Activated T-helper 9 cell treated with anti-CD3 and anti-CD28 coated beads, Interleukin-2, amount 50 U/mL, for 16 hours (primary cell): ENCODE data around the gene UBAP1.
"Not testable (repeated sequence)": the region's sequence is repeated elsewhere in the genome, so short reads cannot be mapped to it uniquely, and the experiment has no call there.

ENCODE experiments used
- DNase-seq: peaks from one replicate; pipeline ENCODE4 v3.0.0-alpha.2; 2020; ENCODE audit warnings: low read depth

The UBAP1 gene

GRCh38 chr9:34262971-34263370 is 84.1 kb downstream of the UBAP1 start:
- DNase-seq = no peak

DNA sequence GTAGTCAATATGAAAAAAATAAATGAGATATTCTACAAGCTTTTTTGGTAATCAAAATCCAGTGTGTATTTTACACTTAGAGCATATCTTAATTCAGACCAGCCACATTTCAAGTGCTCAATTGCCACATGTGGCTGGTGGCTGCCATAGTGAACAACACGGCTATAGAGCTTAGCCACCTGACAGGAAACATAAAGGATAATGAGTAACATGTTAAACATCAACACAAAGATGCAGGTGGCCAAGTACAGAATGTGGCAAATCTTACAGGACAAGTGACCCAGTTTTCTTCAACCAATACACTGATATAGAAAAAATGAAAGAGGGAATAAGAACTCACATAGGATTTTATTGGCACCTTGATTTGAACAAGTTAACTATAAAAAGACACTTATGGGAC is 88.8 kb downstream of the UBAP1 start:
- no peak for DNase-seq

- no peak for DNase-seq
Measured at GRCh38 chr9:34271265-34272006, 92.6 kb downstream of the UBAP1 start.

- DNase-seq = no peak
Measured at GRCh38 chr9:34272101-34272541, 93.3 kb downstream of the UBAP1 start.

- not testable (repeated sequence) for DNase-seq
Measured at GRCh38 chr9:34273588-34273987, 94.7 kb downstream of the UBAP1 start.

GRCh38 chr9:34275811-34276210 is 97.0 kb downstream of the UBAP1 start:
- no peak for DNase-seq

GRCh38 chr9:34276772-34277171 is 97.9 kb downstream of the UBAP1 start:
- DNase-seq = no peak

DNA sequence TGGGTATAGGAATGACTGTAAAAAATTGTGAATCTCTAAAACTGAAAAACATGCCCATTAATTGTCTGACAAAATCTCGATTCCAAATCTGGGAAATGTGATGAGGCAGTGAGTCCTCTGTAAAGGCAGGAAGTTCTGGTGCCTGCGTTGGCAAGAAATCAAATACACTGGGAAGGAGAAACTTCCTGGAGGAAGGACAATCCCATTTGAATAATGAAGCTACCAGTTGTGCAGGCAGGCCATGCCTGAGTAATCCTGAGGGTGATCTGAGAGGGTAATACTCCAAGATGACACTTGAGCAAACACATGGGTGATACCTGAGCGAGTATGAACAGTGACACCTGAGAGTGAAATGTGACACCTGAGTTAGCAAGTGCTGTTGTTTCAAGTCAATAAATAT is 100.6 kb downstream of the UBAP1 start:
- no peak for DNase-seq

- DNase-seq = no peak
Measured at GRCh38 chr9:34282096-34282495, 103.3 kb downstream of the UBAP1 start.

DNA sequence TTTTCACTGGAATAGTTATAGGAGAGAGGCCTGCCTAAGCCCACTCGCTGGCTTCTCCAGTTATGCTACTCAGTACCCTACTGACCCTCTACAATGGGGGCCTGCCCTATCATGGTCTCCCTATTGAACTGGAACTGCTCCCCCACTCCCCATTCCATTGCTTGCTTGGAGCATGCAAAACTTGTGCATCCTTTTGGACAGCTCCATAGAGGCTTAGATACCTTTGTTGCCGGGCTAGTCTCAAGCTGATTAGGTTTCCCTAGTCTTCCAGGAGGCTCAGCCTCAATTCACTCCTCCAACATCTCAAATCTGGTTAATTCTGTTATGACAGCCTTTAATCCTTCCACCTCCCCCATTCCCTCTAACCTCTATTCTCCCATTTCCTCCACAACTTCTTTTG is 110.3 kb downstream of the UBAP1 start:
- no peak for DNase-seq

DNA sequence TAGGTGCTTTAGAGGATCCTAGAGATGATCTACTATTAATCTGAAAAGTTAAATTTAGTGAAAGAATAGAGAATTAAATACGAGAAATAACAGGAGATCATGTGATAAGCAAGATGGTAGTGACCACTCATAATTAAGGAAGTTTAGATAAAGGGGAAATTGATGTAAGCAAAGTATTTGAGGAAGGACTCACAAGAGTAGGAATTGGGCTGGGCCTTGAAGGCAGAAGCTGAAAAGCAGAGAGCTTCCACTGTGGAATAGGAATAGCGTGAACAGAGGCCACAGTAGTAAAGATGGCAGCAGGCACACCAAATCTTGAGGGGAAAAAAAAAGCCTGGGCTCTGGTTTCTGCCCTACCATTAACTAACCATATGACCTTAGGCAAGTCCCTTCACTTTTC is 112.2 kb downstream of the UBAP1 start:
- DNase-seq = no peak

DNA sequence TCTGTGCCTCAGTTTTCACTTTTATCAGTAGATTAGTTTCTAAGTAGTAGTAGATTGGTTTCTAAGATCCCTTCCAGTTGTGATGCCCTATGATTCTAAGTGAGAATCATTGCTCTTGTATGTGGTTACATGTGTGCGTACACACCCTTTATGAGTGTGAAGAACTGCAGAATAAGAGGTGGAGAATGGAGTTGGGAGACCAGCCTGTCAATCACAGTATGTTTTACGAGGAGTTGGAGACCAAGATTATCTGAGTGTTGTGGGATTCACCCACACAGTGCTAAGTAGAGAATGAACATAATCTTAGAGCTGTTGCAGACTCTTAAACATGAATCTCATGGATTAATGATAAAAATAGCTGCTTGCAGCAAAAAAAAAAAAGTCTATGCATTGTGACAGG is 112.6 kb downstream of the UBAP1 start:
- no peak for DNase-seq

- DNase-seq = no peak
Measured at GRCh38 chr9:34292552-34292951, 113.7 kb downstream of the UBAP1 start.

DNA sequence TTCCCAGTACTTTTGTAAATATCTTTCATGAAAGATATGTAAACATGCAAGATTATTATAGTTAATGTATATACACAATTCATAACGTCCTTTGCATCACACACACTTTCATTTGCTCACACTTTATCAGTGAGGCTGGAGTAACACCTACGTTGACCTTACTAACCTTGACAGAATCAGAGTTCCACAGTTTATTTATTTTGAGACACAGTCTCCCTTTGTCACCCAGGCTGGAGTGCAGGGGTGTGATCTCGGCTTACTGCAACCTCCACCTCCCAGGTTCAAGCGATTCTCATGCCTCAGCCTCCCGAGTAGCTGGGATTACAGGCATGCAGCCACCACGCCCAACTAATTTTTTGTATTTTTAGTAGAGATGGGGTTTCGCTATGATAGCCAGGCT is 122.2 kb downstream of the UBAP1 start:
- DNase-seq = not testable (repeated sequence)
